Mesendoderm (in vitro differentiated cells): ENCODE measurements around the gene MUC22.
"Not testable (repeated sequence)": the region's sequence is repeated elsewhere in the genome, so short reads cannot be mapped to it uniquely, and the experiment has no call there.

ENCODE experiments used
- DNase-seq: peaks from one replicate; pipeline ENCODE4 v3.0.0; 2013
- H2AK5ac ChIP-seq: 2 replicates; pipeline ENCODE4 v1.6.1; 2013; ENCODE audit warnings: low read length, inconsistent platforms
- H2BK120ac ChIP-seq: 2 replicates; pipeline ENCODE4 v1.6.1; 2013; ENCODE audit warnings: low read depth, mild to moderate bottlenecking, low read length, moderate library complexity, mixed read lengths
- H2BK15ac ChIP-seq: replicated peaks from 2 replicates; pipeline ENCODE4 v1.6.1; 2013; ENCODE audit warnings: low read depth, mild to moderate bottlenecking, moderate library complexity
- H2BK5ac ChIP-seq: 2 replicates; pipeline ENCODE4 v1.6.1; 2013; ENCODE audit warnings: low read length, inconsistent platforms
- H3K18ac ChIP-seq: 2 replicates; pipeline ENCODE4 v1.6.1; 2013; ENCODE audit warnings: mild to moderate bottlenecking, low read length, mixed read lengths
- H3K23ac ChIP-seq: one replicate; pipeline ENCODE4 v1.6.1; 2013; ENCODE audit warnings: low read length
- H3K27ac ChIP-seq: 2 replicates; pipeline ENCODE4 v1.5.1; 2013; ENCODE audit warnings: low read depth, mild to moderate bottlenecking, inconsistent platforms, low read length, moderate library complexity
- H3K27me3 ChIP-seq: 2 replicates; pipeline ENCODE4 v1.6.1; 2013; ENCODE audit warnings: low read length, control low read depth, mild to moderate bottlenecking, inconsistent platforms; ENCODE audit not compliant: insufficient read depth, poor library complexity
- H3K36me3 ChIP-seq: 2 replicates; pipeline ENCODE4 v1.6.1; 2013; ENCODE audit warnings: low read length, inconsistent platforms; ENCODE audit not compliant: control insufficient read depth, insufficient read depth
- H3K4ac ChIP-seq: one replicate; pipeline ENCODE4 v1.6.1; 2013; ENCODE audit warnings: low read depth, mild to moderate bottlenecking, low read length, moderate library complexity
- H3K4me1 ChIP-seq: 2 replicates; pipeline ENCODE4 v1.6.1; 2013; ENCODE audit warnings: low read depth, low read length, inconsistent platforms; ENCODE audit not compliant: control insufficient read depth
- H3K4me2 ChIP-seq: 2 replicates; pipeline ENCODE4 v1.6.1; 2013; ENCODE audit warnings: low read length
- H3K4me3 ChIP-seq: 2 replicates; pipeline ENCODE4 v1.5.1; 2013; ENCODE audit warnings: mild to moderate bottlenecking, low read length
- H3K56ac ChIP-seq: one replicate; pipeline ENCODE4 v1.6.1; 2013; ENCODE audit warnings: low read length
- H3K79me1 ChIP-seq: 2 replicates; pipeline ENCODE4 v1.6.1; 2013; ENCODE audit warnings: low read length, inconsistent platforms
- H3K79me2 ChIP-seq: 2 replicates; pipeline ENCODE4 v1.6.1; 2013; ENCODE audit warnings: mild to moderate bottlenecking, low read length; ENCODE audit not compliant: control insufficient read depth, insufficient read depth
- H3K9ac ChIP-seq: 2 replicates; pipeline ENCODE4 v1.6.1; 2013; ENCODE audit warnings: low read length, inconsistent platforms
- H4K5ac ChIP-seq: one replicate; pipeline ENCODE4 v1.6.1; 2013; ENCODE audit warnings: low read length
- H4K8ac ChIP-seq: one replicate; pipeline ENCODE4 v1.6.1; 2013; ENCODE audit warnings: low read depth, mild to moderate bottlenecking, control low read depth, low read length, moderate library complexity
- WGBS: extraction: QIAGEN DNeasy Blood & Tissue Kit; methylation state at CpG from one replicate; pipeline ENCODE4 v1.1.7; 2013; ENCODE audit warnings: low lambda C conversion rate, missing lambda C conversion rate; ENCODE audit not compliant: insufficient coverage; ENCODE audit errors: extremely low coverage; 5-methylcytosine and 5-hydroxymethylcytosine counted together

The MUC22 gene

GRCh38 chr6:31020057-31020456 lies 9.8 kb downstream of the MUC22 start:
- H3K4me1 ChIP-seq: no peaks in the 10 kb centered on the region
- H3K23ac ChIP-seq: no peak overlapping the region
- peak; percentile 8 for DNase-seq
- H3K4me3 ChIP-seq: no peak overlapping the region
- no peaks in the 10 kb centered on the region for H3K27me3 ChIP-seq
- H4K5ac ChIP-seq: no peak overlapping the region
- no peak overlapping the region for H3K56ac ChIP-seq
- no peaks in the 10 kb centered on the region for H3K36me3 ChIP-seq
- H2BK5ac ChIP-seq: no peak overlapping the region
- H2AK5ac ChIP-seq: no peak overlapping the region
- no peak overlapping the region for H3K27ac ChIP-seq
- no peak overlapping the region for H2BK15ac ChIP-seq
- H3K18ac ChIP-seq: no peak overlapping the region
- H3K79me1 ChIP-seq: no peaks in the 10 kb centered on the region
- H4K8ac ChIP-seq: no peak overlapping the region
- H3K4me2 ChIP-seq: no peak overlapping the region
- H2BK120ac ChIP-seq: no peak overlapping the region
- H3K4ac ChIP-seq: no peak overlapping the region
- H3K9ac ChIP-seq: no peak overlapping the region
- no CpG with 5 or more reads among the region's 2 CpGs for WGBS
- no peaks in the 10 kb centered on the region for H3K79me2 ChIP-seq

- not testable (repeated sequence) for H3K27me3 ChIP-seq, H3K27ac ChIP-seq, H4K8ac ChIP-seq, H3K4me1 ChIP-seq, H3K79me2 ChIP-seq, H3K56ac ChIP-seq, H2BK120ac ChIP-seq, H3K4me2 ChIP-seq, H4K5ac ChIP-seq, H2BK5ac ChIP-seq, H3K23ac ChIP-seq, H3K18ac ChIP-seq, H3K4ac ChIP-seq, H3K79me1 ChIP-seq, H3K36me3 ChIP-seq, H2AK5ac ChIP-seq, H3K9ac ChIP-seq, H3K4me3 ChIP-seq, H2BK15ac ChIP-seq
- DNase-seq: peak; percentile 13
- no CpG with 5 or more reads among the region's 36 CpGs for WGBS
Measured at GRCh38 chr6:31020631-31021255, 10.5 kb downstream of the MUC22 start.

GRCh38 chr6:31021705-31022531 lies 11.6 kb downstream of the MUC22 start:
- H3K4ac ChIP-seq, DNase-seq, H4K5ac ChIP-seq, H3K23ac ChIP-seq, H3K4me2 ChIP-seq, H4K8ac ChIP-seq, H3K27ac ChIP-seq, H2BK120ac ChIP-seq, H3K36me3 ChIP-seq, H3K79me2 ChIP-seq, H2BK15ac ChIP-seq, H3K9ac ChIP-seq, H3K18ac ChIP-seq, H3K56ac ChIP-seq, H3K4me3 ChIP-seq, H3K4me1 ChIP-seq, H3K79me1 ChIP-seq, H3K27me3 ChIP-seq, H2AK5ac ChIP-seq, H2BK5ac ChIP-seq: not testable (repeated sequence)
- no CpG with 5 or more reads among the region's 15 CpGs for WGBS

- no peak overlapping the region for H3K18ac ChIP-seq
- H2BK15ac ChIP-seq: no peak overlapping the region
- no peak for DNase-seq
- H3K27ac ChIP-seq: no peak overlapping the region
- H3K4me1 ChIP-seq: no peaks in the 10 kb centered on the region
- no peak overlapping the region for H3K9ac ChIP-seq
- H3K36me3 ChIP-seq: no peaks in the 10 kb centered on the region
- H2AK5ac ChIP-seq: no peak overlapping the region
- no peak overlapping the region for H3K4ac ChIP-seq
- no peaks in the 10 kb centered on the region for H3K79me1 ChIP-seq
- H2BK120ac ChIP-seq: no peak overlapping the region
- H2BK5ac ChIP-seq: no peak overlapping the region
- no peak overlapping the region for H3K56ac ChIP-seq
- H4K5ac ChIP-seq: no peak overlapping the region
- no peak overlapping the region for H3K4me2 ChIP-seq
- no peak overlapping the region for H3K4me3 ChIP-seq
- no CpG with 5 or more reads among the region's 4 CpGs for WGBS
- no peak overlapping the region for H4K8ac ChIP-seq
- no peaks in the 10 kb centered on the region for H3K79me2 ChIP-seq
- no peaks in the 10 kb centered on the region for H3K27me3 ChIP-seq
- H3K23ac ChIP-seq: no peak overlapping the region
Measured at GRCh38 chr6:31025595-31025994, 15.3 kb downstream of the MUC22 start.

- Histone ChIP-seq H3K36me3 (no peaks in the 10 kb centered on the region), H2BK5ac (no peak overlapping the region), H3K4ac (no peak overlapping the region), H3K23ac (no peak overlapping the region), H3K27me3 (no peaks in the 10 kb centered on the region), H4K5ac (no peak overlapping the region), H3K9ac (no peak overlapping the region), H3K18ac (no peak overlapping the region), H3K4me1 (no peaks in the 10 kb centered on the region), H2BK120ac (no peak overlapping the region), H3K56ac (no peak overlapping the region), H3K79me1 (no peaks in the 10 kb centered on the region), H4K8ac (no peak overlapping the region), H2BK15ac (no peak overlapping the region), H3K4me3 (no peak overlapping the region), H2AK5ac (no peak overlapping the region), H3K27ac (no peak overlapping the region), H3K79me2 (no peaks in the 10 kb centered on the region), H3K4me2 (no peak overlapping the region)
- no CpG with 5 or more reads among the region's 6 CpGs for WGBS
- DNase-seq: no peak
Measured at GRCh38 chr6:31031095-31031494, 20.8 kb downstream of the MUC22 start.
